Measurements from ENCODE around the gene SLITRK3.
"Not testable (repeated sequence)": the region's sequence is repeated elsewhere in the genome, so short reads cannot be mapped to it uniquely, and the experiment has no call there.

SLITRK3 gene

GRCh38 chr3:165188452-165188851, 7.7 kb downstream of the SLITRK3 start:
- DNase-seq: no peak

GRCh38 chr3:165185707-165186327, 10.4 kb downstream of the SLITRK3 start:
- DNase-seq: peak; percentile 6

DNA sequence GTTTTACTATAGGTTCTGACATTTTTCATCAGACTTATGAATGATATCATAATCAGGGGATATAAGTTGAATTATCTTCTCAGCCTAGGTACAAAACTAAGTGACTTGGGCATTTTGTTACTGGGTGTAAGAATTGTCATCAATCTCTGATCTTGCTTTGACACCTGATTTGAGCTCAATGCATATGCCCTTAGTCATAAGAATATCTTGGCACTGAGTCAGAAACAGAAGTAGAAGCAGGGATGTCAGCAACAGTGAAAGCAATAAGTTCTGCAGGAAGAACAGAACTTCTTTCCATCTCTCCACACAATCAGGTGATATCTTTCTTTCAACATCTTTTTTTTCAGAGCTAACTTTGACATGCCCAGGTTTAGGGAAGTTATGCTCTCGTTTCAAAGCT, 14.6 kb downstream of the SLITRK3 start:
- DNase-seq: no peak

DNA sequence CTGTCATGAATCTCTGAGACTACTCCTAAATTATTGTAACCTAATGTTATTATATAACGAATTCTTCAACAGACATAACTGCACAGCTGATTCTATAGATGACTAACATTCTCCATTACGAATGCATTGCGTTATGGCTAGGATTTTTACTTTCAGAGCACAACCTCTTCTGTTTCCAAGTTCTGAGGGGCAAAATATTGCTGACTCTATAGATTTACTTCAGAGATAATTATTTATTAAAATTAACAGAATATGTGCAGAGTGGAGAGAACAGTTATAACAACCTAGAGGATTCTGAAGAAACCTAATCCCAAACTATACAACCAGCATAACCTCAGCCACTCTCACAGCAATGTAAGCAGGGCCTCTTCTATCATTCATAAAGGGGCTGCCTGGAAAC, 25.9 kb downstream of the SLITRK3 start:
- DNase-seq: no peak

DNA sequence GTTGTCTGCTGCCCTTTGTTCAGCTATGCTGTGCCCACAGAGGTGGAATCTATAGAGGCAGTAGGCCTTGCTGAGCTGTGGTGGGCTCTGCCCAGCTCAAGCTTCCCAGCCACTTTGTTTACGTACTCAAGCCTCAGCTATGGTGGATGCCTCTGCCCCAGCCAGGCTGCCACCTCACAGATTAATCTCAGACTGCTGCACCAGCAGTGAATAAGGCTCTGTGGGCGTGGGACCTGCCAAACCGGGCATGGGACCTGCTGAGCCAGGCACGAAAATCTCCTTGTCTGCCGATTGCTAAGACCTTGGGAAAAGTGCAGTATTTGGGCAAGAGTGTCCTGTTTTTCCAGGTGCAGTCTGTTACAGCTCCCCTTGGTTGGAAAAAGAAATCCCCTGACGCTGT, 26.8 kb downstream of the SLITRK3 start:
- no peak for DNase-seq

GRCh38 chr3:165162883-165163282, 33.3 kb downstream of the SLITRK3 start:
- DNase-seq: no peak

DNA sequence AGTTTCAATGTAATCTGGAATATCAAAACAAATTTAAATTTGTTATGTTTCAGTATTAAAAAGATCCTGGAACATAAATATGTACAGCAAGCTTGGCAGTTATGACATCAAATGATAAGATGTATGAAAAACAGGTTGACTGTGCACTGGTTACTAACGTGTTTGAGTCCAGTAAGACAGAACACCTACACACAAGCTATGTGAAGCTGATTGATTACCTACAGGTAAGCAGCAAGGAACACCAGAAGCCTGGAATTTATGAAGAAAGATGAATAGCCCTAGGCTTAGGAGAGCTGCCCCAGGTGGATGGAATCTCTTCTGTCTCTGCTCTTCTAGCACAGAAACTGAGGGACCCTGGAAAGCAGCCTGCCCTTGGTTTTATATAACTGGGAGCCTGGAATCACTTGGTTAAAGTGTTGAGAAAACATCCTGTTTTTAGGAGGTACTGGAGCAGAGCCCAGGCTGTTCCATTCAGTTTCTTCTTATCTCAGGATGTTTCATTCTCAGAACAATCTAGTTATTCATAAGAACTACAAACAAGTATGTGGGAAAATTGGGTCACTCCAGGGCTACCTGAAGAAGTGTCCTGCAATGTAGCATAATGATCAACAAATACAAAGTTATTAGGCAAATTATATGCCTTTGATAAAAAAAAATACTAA, 36.3 kb downstream of the SLITRK3 start:
- DNase-seq: no peak

DNA sequence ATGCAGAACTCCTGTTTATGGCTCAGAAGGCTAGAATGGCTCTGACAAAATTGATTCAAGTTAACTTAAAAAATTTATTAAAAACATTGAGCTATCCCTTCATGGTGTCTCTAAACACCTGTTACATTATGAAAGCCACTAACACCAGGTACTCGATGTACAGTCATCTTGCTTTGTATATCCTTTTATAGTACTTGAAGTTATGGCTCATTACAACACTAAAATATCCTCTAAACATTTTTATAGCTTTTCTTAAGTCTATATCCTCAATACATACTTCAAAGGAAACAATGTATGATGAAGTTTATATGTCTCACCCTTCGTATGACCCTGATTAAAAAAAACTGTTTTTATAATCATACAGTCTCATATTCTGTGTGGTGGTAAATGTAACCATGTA, 38.2 kb downstream of the SLITRK3 start:
- no peak for DNase-seq

- no peak for DNase-seq
These were observed 39.3 kb downstream of the SLITRK3 start for GRCh38 chr3:165156757-165157420.

DNA sequence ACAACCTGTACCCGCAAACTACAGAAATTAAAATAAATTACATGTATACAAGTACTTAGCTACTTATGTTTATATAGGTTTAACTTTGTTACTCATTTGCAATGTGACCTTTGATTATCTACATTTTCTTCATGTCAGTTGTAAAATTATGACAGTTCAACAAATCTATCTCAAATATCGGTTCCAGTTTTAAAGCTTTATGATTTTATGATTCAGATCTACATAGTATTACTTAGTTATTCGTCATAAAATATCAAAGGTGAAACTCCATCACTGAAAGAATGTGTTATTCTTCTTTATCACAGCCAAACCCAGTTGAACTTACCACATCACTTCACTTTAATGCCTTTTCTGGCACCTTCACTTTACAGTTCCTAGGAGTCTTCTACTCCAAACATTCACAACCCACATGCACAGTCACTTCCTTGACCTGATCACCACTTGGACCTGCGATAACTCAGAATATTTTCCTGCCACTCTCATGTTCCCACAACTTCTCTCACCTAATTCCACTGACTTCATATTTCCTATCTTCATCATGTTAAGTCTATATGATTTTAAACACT, 47.2 kb downstream of the SLITRK3 start:
- DNase-seq: no peak

- no peak for DNase-seq
These were observed 51.9 kb downstream of the SLITRK3 start for GRCh38 chr3:165144271-165144670.

DNA sequence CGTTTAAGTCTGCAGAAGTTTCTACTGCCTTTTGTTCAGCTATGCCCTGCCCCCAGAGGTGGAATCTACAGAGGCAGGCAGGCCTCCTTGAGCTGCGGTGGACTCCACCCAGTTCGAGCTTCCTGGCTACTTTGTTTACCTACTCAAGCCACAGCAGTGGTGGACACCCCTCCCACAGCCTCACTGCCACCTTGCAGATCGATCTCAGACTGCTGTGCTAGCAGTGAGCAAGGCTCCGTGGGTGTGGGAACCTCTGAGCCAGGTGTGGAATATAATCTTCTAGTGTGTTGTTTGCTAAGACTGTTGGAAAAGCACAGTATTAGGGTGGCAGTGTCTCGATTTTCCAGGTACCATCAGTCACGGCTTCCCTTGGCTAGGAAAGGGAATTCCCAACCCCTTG, 56.3 kb downstream of the SLITRK3 start:
- DNase-seq: not testable (repeated sequence)
